IPS-11a (cell line): ENCODE results near the gene GGA1.
"Not testable (repeated sequence)": the region's sequence is repeated elsewhere in the genome, so short reads cannot be mapped to it uniquely, and the experiment has no call there.

Experiments used
- H3K4me3 ChIP-seq: one replicate; pipeline ENCODE4 v1.5.1; 2013; ENCODE audit warnings: low read depth, low read length, control low read depth

Gene GGA1

GRCh38 chr22:37609240-37610152 is 862 bp downstream of the GGA1 start:
- H3K4me3 ChIP-seq, result peak overlapping the region; percentile 91

DNA sequence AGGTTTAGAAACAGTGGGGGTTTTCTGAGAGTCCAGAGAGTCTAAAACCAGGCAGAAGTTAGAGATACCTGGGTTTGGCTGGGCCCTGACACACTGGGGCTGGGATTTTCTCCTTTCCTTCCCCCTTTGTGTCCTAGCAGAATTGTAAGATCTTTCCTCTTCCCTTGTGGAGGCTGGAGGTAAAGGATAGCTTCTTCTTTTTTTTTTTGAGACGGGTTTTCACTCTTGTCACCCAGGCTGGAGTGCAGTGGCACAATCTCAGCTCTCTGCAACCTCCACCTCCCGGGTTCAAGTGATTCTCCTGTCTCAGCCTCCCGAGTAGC is 1.5 kb downstream of the GGA1 start:
- H3K4me3 ChIP-seq, result not testable (repeated sequence)

DNA sequence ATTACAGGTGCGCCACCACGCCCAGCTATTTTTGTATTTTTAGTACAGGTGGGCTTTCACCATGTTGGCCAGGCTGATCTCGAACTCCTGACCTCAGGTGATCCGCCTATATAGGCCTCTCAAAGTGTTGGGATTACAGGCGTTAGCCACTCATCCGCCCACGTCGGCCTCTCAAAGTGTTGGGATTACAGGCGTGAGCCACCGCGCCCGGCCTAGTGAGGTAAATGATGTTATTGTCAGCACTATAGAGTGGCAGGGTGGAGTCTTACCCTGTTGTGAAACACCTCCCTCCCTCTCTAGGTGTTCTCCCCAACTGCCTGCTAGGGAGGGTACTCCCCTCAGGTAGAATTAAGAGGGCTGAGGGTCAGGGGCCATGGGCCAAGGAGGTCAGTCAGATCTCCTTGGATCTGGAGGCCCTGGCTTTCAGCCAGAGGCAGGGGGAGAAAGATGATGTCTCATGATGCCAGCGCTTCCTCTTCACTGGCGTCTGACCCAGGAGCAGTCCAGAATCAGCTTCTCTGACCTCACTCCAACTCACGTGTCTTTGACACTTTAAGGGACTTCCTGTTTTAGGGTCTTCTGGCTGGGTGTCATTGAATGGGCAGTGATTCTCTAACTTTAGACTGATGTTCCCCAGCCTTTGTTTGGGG is 2.0 kb downstream of the GGA1 start:
- H3K4me3 ChIP-seq, result no peak overlapping the region

DNA sequence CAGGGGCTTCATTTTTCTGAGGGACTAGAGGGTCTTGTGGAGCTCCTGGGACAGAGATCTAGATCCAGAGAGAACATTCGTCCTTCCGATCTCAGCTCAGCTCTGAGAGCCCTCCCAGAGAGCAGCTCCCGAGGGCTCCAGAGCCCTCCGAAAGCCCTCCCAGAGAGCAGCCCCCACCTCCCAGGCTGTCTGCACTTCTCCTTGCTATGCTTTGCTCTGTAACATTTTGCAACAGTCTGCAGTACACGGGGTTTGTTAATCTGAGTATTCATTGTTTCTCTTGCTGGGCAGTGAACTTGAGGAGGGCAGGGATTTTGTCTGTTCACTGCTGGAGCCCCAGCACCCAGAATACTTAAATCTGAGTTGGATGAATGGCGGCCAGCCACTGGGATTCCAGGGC is 2.6 kb downstream of the GGA1 start:
- no peak overlapping the region for H3K4me3 ChIP-seq

DNA sequence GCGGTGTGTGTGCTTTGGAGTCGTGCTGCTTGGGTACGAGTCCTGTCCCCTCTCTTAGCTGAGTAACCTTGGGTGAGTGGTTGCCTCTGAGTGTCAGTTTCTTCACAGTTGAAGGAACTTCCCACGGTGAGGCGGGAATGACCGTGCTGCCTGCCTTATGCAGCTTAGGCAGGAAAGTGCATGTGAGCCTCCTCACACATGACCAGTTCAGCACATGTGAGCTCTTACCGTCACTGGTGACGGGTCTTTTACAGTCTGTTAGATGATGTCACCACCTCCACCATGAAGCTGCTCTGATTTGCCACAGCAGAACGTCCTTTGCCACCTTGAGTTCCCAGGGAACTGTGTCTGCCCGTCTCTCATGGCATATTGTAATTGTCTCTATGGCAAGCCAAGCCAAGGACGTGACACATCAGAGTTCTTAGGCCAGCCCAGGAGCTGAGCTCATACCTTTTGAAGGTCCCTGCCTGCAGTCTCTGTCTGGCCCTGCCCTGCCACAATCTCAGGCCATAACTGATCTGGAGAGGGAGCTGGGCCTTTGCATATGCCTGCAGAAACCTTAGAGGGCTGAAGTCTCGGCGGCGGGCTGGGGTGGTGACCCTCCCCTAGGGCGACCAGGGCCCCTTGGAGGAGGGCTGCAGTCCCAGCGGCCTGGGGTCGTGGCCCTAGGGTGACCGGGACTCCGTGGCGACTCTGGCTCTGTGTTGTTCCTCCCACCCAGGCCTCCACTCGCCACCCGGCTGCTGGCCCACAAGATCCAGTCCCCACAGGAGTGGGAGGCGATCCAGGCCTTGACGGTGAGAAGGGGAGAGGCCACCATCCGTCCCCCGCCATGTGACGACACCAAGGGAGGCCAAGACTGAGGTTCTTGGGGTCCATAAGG is 7.8 kb downstream of the GGA1 start:
- H3K4me3 ChIP-seq, result no peak overlapping the region

GRCh38 chr22:37617431-37617830 is 8.8 kb downstream of the GGA1 start:
- no peak overlapping the region for H3K4me3 ChIP-seq

GRCh38 chr22:37618072-37618656 is 9.5 kb downstream of the GGA1 start:
- no peak overlapping the region for H3K4me3 ChIP-seq

GRCh38 chr22:37618674-37619073 is 10.0 kb downstream of the GGA1 start:
- H3K4me3 ChIP-seq, result no peak overlapping the region

GRCh38 chr22:37619991-37620390 is 11.4 kb downstream of the GGA1 start:
- H3K4me3 ChIP-seq, result no peak overlapping the region

- H3K4me3 ChIP-seq, result no peak overlapping the region
Measured at GRCh38 chr22:37621352-37621860, 12.8 kb downstream of the GGA1 start.

- no peak overlapping the region for H3K4me3 ChIP-seq
Measured at GRCh38 chr22:37623075-37624016, 14.7 kb downstream of the GGA1 start.

DNA sequence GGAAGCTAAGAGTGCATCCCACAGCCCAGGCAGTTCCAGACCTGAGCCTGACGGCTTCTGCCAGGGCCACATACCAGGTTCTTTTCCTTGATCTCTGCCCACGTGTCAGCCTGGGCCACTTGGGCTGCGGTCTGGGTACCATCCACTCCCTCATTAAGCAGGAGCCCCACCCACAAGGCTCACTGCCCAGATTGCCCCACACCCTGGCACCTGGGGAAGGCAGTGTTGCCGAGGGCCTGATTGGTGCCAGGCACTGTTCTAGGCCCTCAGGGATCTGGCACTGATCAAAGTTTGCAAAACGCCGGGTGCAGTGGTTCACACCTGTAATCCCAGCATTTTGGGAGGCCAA is 15.4 kb downstream of the GGA1 start:
- no peak overlapping the region for H3K4me3 ChIP-seq

GRCh38 chr22:37624876-37625275 is 16.2 kb downstream of the GGA1 start:
- H3K4me3 ChIP-seq, result no peak overlapping the region

DNA sequence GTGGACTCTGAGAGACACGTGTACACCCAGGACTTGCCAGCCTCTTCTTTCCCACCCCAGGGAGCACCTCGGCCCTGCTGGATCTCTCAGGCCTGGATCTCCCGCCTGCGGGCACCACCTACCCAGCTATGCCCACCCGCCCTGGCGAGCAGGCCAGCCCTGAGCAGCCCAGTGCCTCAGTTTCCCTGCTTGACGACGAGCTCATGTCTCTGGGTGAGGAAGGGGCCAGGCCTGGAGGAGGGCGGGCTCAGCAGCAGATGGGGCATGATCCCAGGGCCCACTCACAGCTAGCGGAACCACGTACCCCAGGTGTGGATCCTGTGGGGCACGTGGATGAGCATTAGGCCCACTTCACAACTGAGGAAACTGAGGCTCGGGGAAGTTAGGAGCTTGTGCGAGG is 17.1 kb downstream of the GGA1 start:
- no peak overlapping the region for H3K4me3 ChIP-seq

DNA sequence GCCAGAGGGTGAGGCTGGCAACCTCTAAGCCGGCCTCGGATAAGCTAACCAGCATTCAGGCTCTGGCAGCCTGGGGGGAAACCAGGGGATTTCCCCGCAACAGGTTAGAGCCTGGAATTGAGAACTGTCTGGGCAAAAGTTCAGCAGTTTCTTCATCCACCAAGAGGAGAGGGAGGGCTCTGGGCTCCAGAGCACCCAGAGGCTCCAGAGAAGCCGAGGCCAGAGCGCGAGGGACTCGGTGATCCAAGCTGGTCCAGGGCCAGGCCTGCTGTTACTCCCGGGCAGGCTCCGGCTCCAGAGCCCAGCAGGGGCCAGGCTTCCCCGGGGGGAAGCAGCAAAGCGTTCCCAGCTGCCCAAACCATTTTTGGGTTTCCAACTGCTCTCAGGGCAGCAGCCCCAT is 17.5 kb downstream of the GGA1 start:
- no peak overlapping the region for H3K4me3 ChIP-seq

DNA sequence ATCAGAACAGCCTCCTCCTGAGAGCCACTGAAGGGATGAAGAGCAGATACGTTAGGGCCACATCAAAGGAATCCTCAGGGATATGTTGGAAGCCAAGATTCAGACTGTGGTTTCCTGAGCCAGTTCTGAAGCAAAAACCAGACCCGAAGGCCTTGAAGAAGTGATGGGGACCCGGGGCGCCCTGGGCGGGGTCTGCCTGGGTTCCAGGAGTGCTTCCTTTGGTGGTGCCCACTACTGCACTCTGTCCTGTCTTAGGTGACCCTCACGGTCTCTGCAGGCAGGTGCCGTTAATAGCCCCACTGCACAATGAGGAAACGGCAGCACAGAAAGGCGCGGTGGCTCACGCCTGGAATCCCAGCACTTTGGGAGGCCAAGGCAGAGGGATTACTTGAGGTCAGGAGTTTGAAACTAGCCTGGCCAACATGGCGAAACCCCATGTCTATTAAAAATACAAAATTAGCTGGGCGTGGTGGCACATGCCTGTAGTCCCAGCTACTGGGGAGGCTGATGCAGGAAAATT is 18.0 kb downstream of the GGA1 start:
- H3K4me3 ChIP-seq, result no peak overlapping the region

GRCh38 chr22:37627121-37627520 is 18.5 kb downstream of the GGA1 start:
- no peak overlapping the region for H3K4me3 ChIP-seq

GRCh38 chr22:37627545-37627944 is 18.9 kb downstream of the GGA1 start:
- H3K4me3 ChIP-seq, result no peak overlapping the region

DNA sequence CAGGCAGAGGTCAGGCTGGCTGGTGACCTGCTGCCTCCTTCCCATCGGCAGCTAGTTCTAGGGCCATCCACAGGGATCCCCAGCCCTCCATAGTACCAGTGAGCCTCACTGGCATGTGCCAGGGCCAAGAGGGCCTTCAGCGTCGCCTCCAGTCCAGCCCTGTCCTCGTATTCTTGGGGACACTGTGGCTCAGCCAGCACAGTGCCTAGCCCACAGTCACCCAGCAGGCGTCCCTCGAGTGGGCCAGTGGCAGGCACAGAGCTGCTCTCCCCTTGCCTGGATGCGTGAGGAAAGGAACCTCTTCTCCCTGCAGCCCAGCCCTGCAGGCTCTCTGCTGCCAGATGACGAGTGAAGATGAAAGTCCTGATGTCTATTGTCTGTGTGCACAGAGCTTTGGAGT is 20.2 kb downstream of the GGA1 start:
- H3K4me3 ChIP-seq, result no peak overlapping the region

GRCh38 chr22:37629928-37630327 is 21.3 kb downstream of the GGA1 start:
- H3K4me3 ChIP-seq, result no peak overlapping the region
